SK-N-SH (cell line): ENCODE data around the gene PRKCQ. TPM values are rescaled to one million over a fixed set of nuclear protein-coding genes. Genes with fewer than 3 reads are reported as not detected.

ENCODE experiments used
- CTCF ChIA-PET: fragments of 300-600, 350-600 bp; formaldehyde crosslinking; extraction: SDS; loops from one replicate; lab custom pipeline; 2021; lab: Yijun Ruan, JAX
- POLR2A ChIA-PET: fragments of 350-600 bp; sonication (Branson Sonifier 250); formaldehyde crosslinking; extraction: SDS; loops from one replicate; lab custom pipeline; 2020; ENCODE audit warnings: antibody characterized with exemption, inconsistent platforms; lab: Yijun Ruan, JAX
- DNase-seq: peaks from one replicate; pipeline ENCODE4 v3.0.0; 2012
- H2AFZ ChIP-seq: fragments of 200-600 bp; sonication (generic); 2 replicates; pipeline ENCODE4 v1.8.1; 2016; ENCODE audit warnings: antibody characterized with exemption, mild to moderate bottlenecking, low read depth
- H3F3A ChIP-seq: fragments of 200-600 bp; sonication (generic); replicated peaks from 2 replicates; pipeline ENCODE3; 2016; ENCODE audit warnings: antibody characterized with exemption, mild to moderate bottlenecking; ENCODE audit not compliant: insufficient read depth
- H3K27ac ChIP-seq, 2 experiments: fragments of 200-500 bp in 1 of 2; fragments of 200-600 bp in 1 of 2; sonication (Bioruptor generic) in 1 of 2; sonication (generic), shearing (Covaris generic) in 1 of 2; 2 replicates each; pipeline versions ENCODE4 v1.5.1 to v1.6.1; 2014 to 2016; ENCODE audit warnings: low read depth in 2 of 2, inconsistent platforms in 1 of 2, low read length in 1 of 2, mild to moderate bottlenecking in 1 of 2, mixed read lengths in 1 of 2
- H3K27me3 ChIP-seq: fragments of 200-600 bp; sonication (generic), shearing (Covaris generic); 2 replicates; pipeline ENCODE4 v1.6.1; 2016; ENCODE audit warnings: mixed run types; ENCODE audit not compliant: insufficient read depth
- H3K36me3 ChIP-seq, 2 experiments: fragments of 200-500 bp in 1 of 2; fragments of 200-600 bp in 1 of 2; sonication (Bioruptor generic) in 1 of 2; sonication (generic) in 1 of 2; replicated peaks in 1 of 2; 2 replicates each; pipeline versions ENCODE3 to v1.5.1; 2014 to 2016; ENCODE audit warnings: low read length in 1 of 2, mild to moderate bottlenecking in 1 of 2; ENCODE audit not compliant: insufficient read depth in 2 of 2, control insufficient read depth in 1 of 2
- H3K4me1 ChIP-seq, 2 experiments: fragments of 200-500 bp in 1 of 2; fragments of 200-600 bp in 1 of 2; sonication (Bioruptor generic) in 1 of 2; sonication (generic), shearing (Covaris generic) in 1 of 2; 2 replicates each; pipeline versions ENCODE4 v1.5.1 to v1.6.1; 2014 to 2016; ENCODE audit warnings: low read depth in 1 of 2, low read length in 1 of 2, mixed run types in 1 of 2; ENCODE audit not compliant: insufficient read depth in 2 of 2, control insufficient read depth in 1 of 2
- H3K4me2 ChIP-seq: fragments of 200-600 bp; sonication (generic), shearing (Covaris generic); 2 replicates; pipeline ENCODE4 v1.6.1; 2017; ENCODE audit warnings: mixed run types
- H3K4me3 ChIP-seq, 2 experiments: fragments of 200-500 bp in 1 of 2; fragments of 200-600 bp in 1 of 2; sonication (Bioruptor generic) in 1 of 2; sonication (generic), shearing (Covaris generic) in 1 of 2; 2 replicates each; pipeline versions ENCODE4 v1.5.1 to v1.8.1; 2014 to 2016; ENCODE audit warnings: low read depth in 2 of 2, inconsistent platforms in 1 of 2, low read length in 1 of 2, mild to moderate bottlenecking in 1 of 2, mixed read lengths in 1 of 2, moderate library complexity in 1 of 2
- H3K79me2 ChIP-seq: fragments of 200-600 bp; sonication (generic); 2 replicates; pipeline ENCODE4 v1.8.1; 2017; ENCODE audit warnings: mild to moderate bottlenecking; ENCODE audit not compliant: insufficient read depth
- H3K9ac ChIP-seq: fragments of 200-600 bp; sonication (generic); 2 replicates; pipeline ENCODE4 v1.6.1; 2017; ENCODE audit warnings: mixed run types
- H3K9me2 ChIP-seq: fragments of 200-600 bp; sonication (generic); 2 replicates; pipeline ENCODE4 v1.6.1; 2017; ENCODE audit warnings: mixed run types
- H3K9me3 ChIP-seq: fragments of 200-600 bp; sonication (generic); 2 replicates; pipeline ENCODE4 v1.6.1; 2017; ENCODE audit warnings: mixed run types, mild to moderate bottlenecking, moderate library complexity
- H4K20me1 ChIP-seq: fragments of 200-600 bp; sonication (generic); 2 replicates; pipeline ENCODE4 v1.6.1; 2017; ENCODE audit warnings: mild to moderate bottlenecking, mixed run types; ENCODE audit not compliant: insufficient read depth
- CHD2 ChIP-seq: fragments of 150-350 bp; IDR thresholded peaks from 2 replicates; pipeline ENCODE4 v1.6.1; 2018; ENCODE audit warnings: low read length; ENCODE audit not compliant: partially characterized antibody
- EP300 ChIP-seq, 2 experiments: IDR thresholded peaks; 2 replicates each; pipeline versions ENCODE4 v1.4.0 to v1.6.1; 2012; ENCODE audit warnings: borderline replicate concordance in 1 of 2, low read depth in 1 of 2, low read length in 1 of 2
- EZH2phosphoT487 ChIP-seq: fragments of 200-600 bp; sonication (generic); IDR thresholded peaks from 2 replicates; pipeline ENCODE4 v1.6.1; 2017; ENCODE audit warnings: low read depth, mixed run types, mild to moderate bottlenecking, antibody characterized with exemption, moderate library complexity, borderline replicate concordance
- FOXJ3 ChIP-seq: sonication (generic); formaldehyde crosslinking; IDR thresholded peaks from 2 replicates; pipeline ENCODE4 v1.5.1; 2020; ENCODE audit warnings: mild to moderate bottlenecking, missing genetic modification reagents
- FOXM1 ChIP-seq: IDR thresholded peaks from 2 replicates; pipeline ENCODE4 v1.4.0; 2012; ENCODE audit warnings: low read depth, mild to moderate bottlenecking
- GABPA ChIP-seq: IDR thresholded peaks from 2 replicates; pipeline ENCODE4 v1.4.0; 2012; ENCODE audit warnings: low read depth, mild to moderate bottlenecking
- GATA2 ChIP-seq: sonication (generic); formaldehyde crosslinking; IDR thresholded peaks from 2 replicates; pipeline ENCODE4 v1.5.0; 2020; ENCODE audit warnings: mild to moderate bottlenecking, missing genetic modification reagents
- JUND ChIP-seq: IDR thresholded peaks from 2 replicates; pipeline ENCODE4 v1.4.0; 2012
- MXI1 ChIP-seq: IDR thresholded peaks from 2 replicates; pipeline ENCODE4 v1.6.1; 2012; ENCODE audit warnings: mild to moderate bottlenecking, low read depth, low read length, improper control_type of control experiment
- NRF1 ChIP-seq: IDR thresholded peaks from 2 replicates; pipeline ENCODE4 v1.6.1; 2012; ENCODE audit warnings: low read depth, mild to moderate bottlenecking, low read length
- POLR2AphosphoS5 ChIP-seq: IDR thresholded peaks from 2 replicates; pipeline ENCODE4 v1.6.1; 2012; ENCODE audit warnings: low read depth, low read length
- RAD21 ChIP-seq: IDR thresholded peaks from 2 replicates; pipeline ENCODE4 v1.6.1; 2012; ENCODE audit warnings: mild to moderate bottlenecking, low read length
- RCOR1 ChIP-seq: fragments of 150-350 bp; IDR thresholded peaks from 2 replicates; pipeline ENCODE4 v1.6.1; 2017; ENCODE audit warnings: antibody characterized with exemption, low read length
- RFX5 ChIP-seq: IDR thresholded peaks from 2 replicates; pipeline ENCODE4 v1.6.1; 2012; ENCODE audit warnings: mild to moderate bottlenecking, improper control_type of control experiment, low read length
- RXRA ChIP-seq: IDR thresholded peaks from 2 replicates; pipeline ENCODE4 v1.4.0; 2012; ENCODE audit warnings: low read depth, mild to moderate bottlenecking, borderline replicate concordance
- SMC3 ChIP-seq: IDR thresholded peaks from 2 replicates; pipeline ENCODE4 v1.6.1; 2012; ENCODE audit warnings: low read depth, low read length, improper control_type of control experiment
- TAF1 ChIP-seq: IDR thresholded peaks from 2 replicates; pipeline ENCODE4 v1.6.1; 2012; ENCODE audit warnings: low read depth, mild to moderate bottlenecking, low read length, moderate library complexity, borderline replicate concordance
- TEAD4 ChIP-seq: IDR thresholded peaks from 2 replicates; pipeline ENCODE4 v1.4.0; 2012; ENCODE audit warnings: mild to moderate bottlenecking, borderline replicate concordance; ENCODE audit not compliant: insufficient read depth
- USF2 ChIP-seq: fragments of 150-350 bp; IDR thresholded peaks from 2 replicates; pipeline ENCODE4 v1.6.1; 2017; ENCODE audit warnings: antibody characterized with exemption, low read length, low read depth, borderline replicate concordance
- YY1 ChIP-seq: IDR thresholded peaks from 2 replicates; pipeline ENCODE4 v1.4.0; 2012; ENCODE audit warnings: low read depth, mild to moderate bottlenecking
- ZBTB33 ChIP-seq: IDR thresholded peaks from 2 replicates; pipeline ENCODE4 v1.4.0; 2012; ENCODE audit warnings: low read depth, borderline replicate concordance
- WGBS: methylation state at CpG from one replicate; pipeline ENCODE4 v1.1.6; 2017; ENCODE audit warnings: low lambda C conversion rate; 5-methylcytosine and 5-hydroxymethylcytosine counted together
- polyA plus RNA-seq, 3 experiments: library from polyadenylated mRNA; depleted of rRNA; stranded (reverse); fragments of >200 nt; gene quantifications; 2 replicates each; pipeline ENCODE4 v1.2.3, GENCODE V29; 2012

The PRKCQ gene
- polyA plus RNA-seq, 1 of the 3 experiments (the other 2 are of a cell fraction): 0.18 TPM

GRCh38 chr10:6427357-6427959 is 152.6 kb downstream of the PRKCQ start:
- H4K20me1 ChIP-seq: no peaks in the 10 kb centered on the region
- no peak overlapping the region for H3K27ac ChIP-seq
- H3K79me2 ChIP-seq: no peaks in the 10 kb centered on the region
- no peaks in the 10 kb centered on the region for H3K36me3 ChIP-seq
- TF ChIP-seq EZH2phosphoT487: no peak
- no peak for TF ChIP-seq MXI1
- TF ChIP-seq RXRA: no peak
- TF ChIP-seq TEAD4: no peak
- TF ChIP-seq GABPA: no peak
- no peak for TF ChIP-seq FOXJ3 (CRISPR knock-in tag)
- no peak for TF ChIP-seq POLR2AphosphoS5
- H3K4me2 ChIP-seq: no peak overlapping the region
- no peaks in the 10 kb centered on the region for H3K9me2 ChIP-seq
- no peaks in the 10 kb centered on the region for H3F3A ChIP-seq
- 56% methylated on average over 10 of the region's 10 CpGs for WGBS
- H2AFZ ChIP-seq: no peak overlapping the region
- no peak overlapping the region for H3K4me3 ChIP-seq
- no peak for DNase-seq
- ChIA-PET POLR2A (no interaction called here), CTCF (no interaction called here)
- H3K4me1 ChIP-seq: no peaks in the 10 kb centered on the region
- H3K9ac ChIP-seq: no peak overlapping the region
- H3K27me3 ChIP-seq: peaks cover 5% of the 10 kb centered on the region; the same call in 1 of the 2 replicates
- no peaks in the 10 kb centered on the region for H3K9me3 ChIP-seq

- no peak overlapping the region for H2AFZ ChIP-seq
- no peak overlapping the region for H3K4me2 ChIP-seq
- H4K20me1 ChIP-seq: no peaks in the 10 kb centered on the region
- no peaks in the 10 kb centered on the region for H3K79me2 ChIP-seq
- no peak for TF ChIP-seq NRF1
- TF ChIP-seq EP300 (IDR thresholded peaks at IDR 0.05; ENCODE audit: borderline replicate concordance in 1 of 2, low read depth in 1 of 2, low read length in 1 of 2): no peak
- TF ChIP-seq RAD21: no peak
- no peak for TF ChIP-seq RCOR1
- TF ChIP-seq GATA2: no peak
- TF ChIP-seq ZBTB33: no peak
- TF ChIP-seq RFX5: no peak
- no peak for TF ChIP-seq TAF1
- TF ChIP-seq GABPA: no peak
- no peak for TF ChIP-seq FOXM1
- no peak for TF ChIP-seq EZH2phosphoT487
- TF ChIP-seq YY1: no peak
- no peak for TF ChIP-seq USF2
- no peak for TF ChIP-seq SMC3
- TF ChIP-seq CHD2: no peak
- no peak for TF ChIP-seq JUND
- TF ChIP-seq RXRA: no peak
- ChIA-PET CTCF (interaction anchor here (0.7 kb wide), 1 partner anchor 73 kb away, joined by 3 read pairs; no protein-coding TSS in a partner anchor), POLR2A (no interaction called here)
- no peaks in the 10 kb centered on the region; the same call in 1 of the 2 replicates for H3K27me3 ChIP-seq
- no peaks in the 10 kb centered on the region for H3K9me3 ChIP-seq
- no peak for DNase-seq
- H3K9ac ChIP-seq: no peak overlapping the region
- no peaks in the 10 kb centered on the region for H3K36me3 ChIP-seq
- no peaks in the 10 kb centered on the region for H3K4me1 ChIP-seq
- H3F3A ChIP-seq: no peaks in the 10 kb centered on the region
- no peak overlapping the region for H3K27ac ChIP-seq
- H3K4me3 ChIP-seq: no peak overlapping the region
- 41% methylated on average over 6 of the region's 6 CpGs for WGBS
- H3K9me2 ChIP-seq: no peaks in the 10 kb centered on the region
Measured at GRCh38 chr10:6426317-6426716, 153.8 kb downstream of the PRKCQ start.
